IPS-18a (cell line): ENCODE results near the gene ZNF592.
"Not testable (repeated sequence)": the region's sequence is repeated elsewhere in the genome, so short reads cannot be mapped to it uniquely, and the experiment has no call there.

ENCODE experiments used
- H3K27ac ChIP-seq: one replicate; pipeline ENCODE4 v1.5.1; 2013; ENCODE audit warnings: low read length
- H3K27me3 ChIP-seq: one replicate; pipeline ENCODE4 v1.6.1; 2013; ENCODE audit warnings: mild to moderate bottlenecking, low read length; ENCODE audit not compliant: control insufficient read depth, insufficient read depth
- H3K36me3 ChIP-seq: one replicate; pipeline ENCODE4 v1.6.1; 2013; ENCODE audit warnings: low read depth, low read length; ENCODE audit not compliant: control insufficient read depth
- H3K4me1 ChIP-seq: one replicate; pipeline ENCODE4 v1.6.1; 2013; ENCODE audit warnings: low read depth, low read length; ENCODE audit not compliant: control insufficient read depth
- H3K4me3 ChIP-seq: one replicate; pipeline ENCODE4 v1.5.1; 2013; ENCODE audit warnings: low read length
- H3K9ac ChIP-seq: one replicate; pipeline ENCODE4 v1.6.1; 2013; ENCODE audit warnings: mild to moderate bottlenecking, low read length, moderate library complexity
- H3K9me3 ChIP-seq: one replicate; pipeline ENCODE4 v1.6.1; 2013; ENCODE audit warnings: low read depth, low read length; ENCODE audit not compliant: control insufficient read depth

The ZNF592 gene

DNA sequence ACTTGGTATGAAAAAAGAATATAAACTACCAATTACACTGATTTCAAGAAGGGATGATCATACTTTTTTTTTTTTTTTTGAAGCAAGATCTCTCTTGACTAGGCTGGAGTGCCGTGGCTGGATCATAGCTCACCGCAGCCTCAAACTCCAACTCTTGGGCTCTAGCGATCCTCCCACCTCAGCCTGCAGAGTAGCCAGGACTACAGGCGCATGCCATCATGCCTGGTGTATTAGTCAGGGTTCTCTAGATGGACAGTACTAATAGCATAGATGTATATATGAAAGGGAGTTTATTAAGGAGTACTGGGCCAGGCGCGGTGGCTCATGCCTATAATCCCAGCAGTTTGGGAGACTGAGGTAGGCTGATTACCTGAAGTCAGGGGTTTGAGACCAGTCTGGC, 21.0 kb upstream of the ZNF592 start:
- Histone ChIP-seq H3K27me3 (no peaks in the 10 kb centered on the region), H3K36me3 (no peaks in the 10 kb centered on the region), H3K4me1 (no peaks in the 10 kb centered on the region), H3K9ac (no peak overlapping the region), H3K27ac (no peak overlapping the region), H3K4me3 (no peak overlapping the region), H3K9me3 (no peaks in the 10 kb centered on the region)

- Histone ChIP-seq H3K4me1 (peaks cover 7% of the 10 kb centered on the region), H3K9me3 (no peaks in the 10 kb centered on the region), H3K27ac (no peak overlapping the region), H3K36me3 (no peaks in the 10 kb centered on the region), H3K4me3 (no peak overlapping the region), H3K27me3 (no peaks in the 10 kb centered on the region), H3K9ac (no peak overlapping the region)
These were observed 16.6 kb upstream of the ZNF592 start for GRCh38 chr15:84731774-84732173.

- Histone ChIP-seq H3K9me3 (no peaks in the 10 kb centered on the region), H3K4me3 (peak overlapping the region; percentile 33), H3K4me1 (peaks cover 7% of the 10 kb centered on the region), H3K9ac (no peak overlapping the region), H3K27me3 (no peaks in the 10 kb centered on the region), H3K27ac (no peak overlapping the region), H3K36me3 (no peaks in the 10 kb centered on the region)
These were observed 13.5 kb upstream of the ZNF592 start for GRCh38 chr15:84734794-84735479.

GRCh38 chr15:84735480-84736061, 12.8 kb upstream of the ZNF592 start:
- peak overlapping the region; percentile 33 for H3K4me3 ChIP-seq
- not testable (repeated sequence) for H3K4me1 ChIP-seq

GRCh38 chr15:84736375-84736774, 12.0 kb upstream of the ZNF592 start:
- H3K4me3 ChIP-seq = no peak overlapping the region
- H3K4me1 ChIP-seq = peaks cover 7% of the 10 kb centered on the region
- H3K27me3 ChIP-seq = no peaks in the 10 kb centered on the region
- no peaks in the 10 kb centered on the region for H3K36me3 ChIP-seq
- no peak overlapping the region for H3K9ac ChIP-seq
- H3K9me3 ChIP-seq = no peaks in the 10 kb centered on the region
- no peak overlapping the region for H3K27ac ChIP-seq

More at GRCh38 chr15:84735480-84736061, 12.8 kb upstream of the ZNF592 start:
- not testable (repeated sequence) for H3K27ac ChIP-seq, H3K27me3 ChIP-seq, H3K9ac ChIP-seq, H3K36me3 ChIP-seq, H3K9me3 ChIP-seq

DNA sequence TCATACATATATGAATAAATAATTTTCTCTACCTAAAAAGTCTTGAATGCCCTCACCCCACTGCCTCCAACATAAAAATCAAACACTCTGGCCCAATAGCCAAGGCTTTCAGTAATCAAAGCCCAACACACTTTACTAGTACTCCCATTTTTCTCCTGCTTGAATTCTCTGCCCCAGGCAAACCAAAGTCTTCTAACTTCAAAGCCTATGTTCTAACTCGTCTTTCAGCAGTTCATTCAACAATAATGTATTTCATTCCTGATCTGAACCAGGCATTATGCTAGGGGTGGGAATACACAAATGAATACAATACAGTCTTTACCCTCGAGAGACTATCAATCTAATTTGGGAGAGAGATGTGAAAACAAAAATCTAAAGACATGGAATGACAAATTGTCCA, 11.4 kb upstream of the ZNF592 start:
- Histone ChIP-seq H3K27ac (no peak overlapping the region), H3K27me3 (no peaks in the 10 kb centered on the region), H3K9ac (no peak overlapping the region), H3K36me3 (no peaks in the 10 kb centered on the region), H3K4me3 (no peak overlapping the region), H3K4me1 (peaks cover 7% of the 10 kb centered on the region), H3K9me3 (no peaks in the 10 kb centered on the region)

- Histone ChIP-seq H3K27me3 (no peaks in the 10 kb centered on the region), H3K9me3 (no peaks in the 10 kb centered on the region), H3K27ac (no peak overlapping the region), H3K36me3 (no peaks in the 10 kb centered on the region), H3K4me1 (no peaks in the 10 kb centered on the region), H3K4me3 (no peak overlapping the region), H3K9ac (no peak overlapping the region)
These were observed 7.7 kb upstream of the ZNF592 start for GRCh38 chr15:84740691-84741090.

- Histone ChIP-seq H3K4me1 (no peaks in the 10 kb centered on the region), H3K36me3 (no peaks in the 10 kb centered on the region), H3K9ac (no peak overlapping the region), H3K27me3 (no peaks in the 10 kb centered on the region), H3K27ac (no peak overlapping the region), H3K4me3 (no peak overlapping the region), H3K9me3 (no peaks in the 10 kb centered on the region)
These were observed 7.3 kb upstream of the ZNF592 start for GRCh38 chr15:84741121-84741520.

DNA sequence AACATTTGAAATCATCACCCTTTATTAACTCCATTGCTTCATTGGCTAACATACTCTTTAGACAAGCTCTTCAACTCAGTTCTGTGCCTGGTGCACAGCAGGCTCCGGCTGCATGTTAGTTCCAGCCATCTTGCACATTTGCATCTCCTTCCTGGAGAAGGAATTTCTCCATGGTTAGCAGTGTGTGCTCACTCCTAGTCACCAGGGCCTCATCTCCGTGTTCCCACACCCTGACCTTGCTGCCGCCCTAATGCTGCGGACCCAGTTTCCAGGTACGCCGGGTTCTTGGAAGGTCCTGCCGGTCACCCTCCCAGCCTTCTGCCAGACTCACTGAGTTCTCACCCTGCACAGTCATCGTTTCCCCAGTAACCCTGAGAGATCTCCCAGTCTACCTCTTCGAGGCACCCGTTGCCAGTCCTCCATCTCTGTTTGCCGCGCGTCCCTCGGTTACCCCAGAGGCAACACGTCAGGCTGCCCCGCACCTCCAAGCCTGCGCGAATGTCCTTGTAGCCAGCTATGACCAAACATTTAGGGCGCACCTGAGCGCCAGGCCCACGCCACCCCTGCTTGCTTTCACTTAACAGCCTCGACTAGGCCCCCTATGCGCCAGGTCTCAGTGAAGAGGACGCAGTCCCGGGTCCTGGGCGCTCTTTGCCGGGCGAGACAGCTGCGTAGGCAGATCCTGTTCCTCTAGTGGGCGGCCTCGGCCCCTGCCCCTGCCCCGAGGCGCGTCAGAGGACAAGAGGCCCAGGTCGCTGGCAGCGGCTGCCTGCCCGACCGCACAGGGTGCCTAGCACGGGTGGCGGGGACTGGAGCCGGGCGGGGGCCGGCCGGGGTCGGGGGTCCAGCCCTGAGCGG, 747 bp upstream of the ZNF592 start:
- Histone ChIP-seq H3K9me3 (no peaks in the 10 kb centered on the region), H3K27ac (peak overlapping the region; percentile 90), H3K4me3 (peak overlapping the region; percentile 79), H3K9ac (peak overlapping the region; percentile 81), H3K36me3 (no peaks in the 10 kb centered on the region), H3K27me3 (no peaks in the 10 kb centered on the region), H3K4me1 (peaks cover 21% of the 10 kb centered on the region)

- Histone ChIP-seq H3K27ac (no peak overlapping the region), H3K9ac (peak overlapping the region; percentile 54), H3K36me3 (no peaks in the 10 kb centered on the region), H3K4me3 (peak overlapping the region; percentile 76), H3K4me1 (peaks cover 21% of the 10 kb centered on the region), H3K9me3 (no peaks in the 10 kb centered on the region), H3K27me3 (no peaks in the 10 kb centered on the region)
These were observed 959 bp downstream of the ZNF592 start for GRCh38 chr15:84749111-84749991.

DNA sequence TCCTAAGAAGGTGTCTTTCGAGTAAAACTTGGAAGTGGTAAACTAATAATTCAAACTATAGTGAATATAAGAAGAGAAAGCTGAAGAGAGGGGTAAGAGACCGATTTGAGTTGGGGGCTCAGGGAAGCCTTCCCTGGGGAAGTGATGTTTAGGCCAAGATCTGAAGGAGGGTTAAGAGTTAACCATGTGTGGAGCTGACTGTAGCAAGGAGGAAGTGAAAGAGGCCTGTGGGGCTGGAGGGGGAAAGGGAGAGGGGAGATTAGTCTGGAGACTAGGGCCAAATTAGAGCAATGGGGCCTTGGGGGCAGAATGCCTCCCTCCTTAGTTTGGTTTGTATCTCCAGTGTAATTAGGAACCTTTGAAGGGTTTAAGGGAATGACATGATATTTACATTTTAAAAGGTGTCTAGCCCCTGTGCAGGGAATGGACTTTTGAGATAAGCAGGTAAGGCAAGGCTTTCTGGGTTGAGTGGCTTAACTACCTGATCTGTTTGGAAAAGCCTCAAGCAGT, 2.2 kb downstream of the ZNF592 start:
- Histone ChIP-seq H3K27me3 (no peaks in the 10 kb centered on the region), H3K36me3 (no peaks in the 10 kb centered on the region), H3K4me3 (peak overlapping the region; percentile 7), H3K9ac (no peak overlapping the region), H3K9me3 (no peaks in the 10 kb centered on the region), H3K4me1 (peaks cover 21% of the 10 kb centered on the region), H3K27ac (no peak overlapping the region)
